H9 (cell line): ENCODE results near the gene UBE2J1. TPM values are rescaled to one million over a fixed set of nuclear protein-coding genes. Genes with fewer than 3 reads are reported as not detected.

Experiments
- DNase-seq: peaks from one replicate; pipeline ENCODE4 v3.0.0-alpha.2; 2017
- H2AFZ ChIP-seq: one replicate; pipeline ENCODE4 v1.6.1; 2013; ENCODE audit warnings: mild to moderate bottlenecking, low read length, control low read depth, moderate library complexity
- H2AK5ac ChIP-seq: 2 replicates; pipeline ENCODE4 v1.6.1; 2013; ENCODE audit warnings: low read length, control low read depth, mixed read lengths; ENCODE audit not compliant: insufficient read length
- H2BK120ac ChIP-seq: one replicate; pipeline ENCODE4 v1.6.1; 2013; ENCODE audit warnings: low read depth, mild to moderate bottlenecking, low read length, control low read depth, inconsistent platforms; ENCODE audit not compliant: poor library complexity, severe bottlenecking
- H2BK12ac ChIP-seq: 2 replicates; pipeline ENCODE4 v1.6.1; 2013; ENCODE audit warnings: low read length, control low read depth, mixed read lengths, low read depth; ENCODE audit not compliant: insufficient read length
- H2BK15ac ChIP-seq: 2 replicates; pipeline ENCODE4 v1.6.1; 2013; ENCODE audit warnings: low read depth, low read length, control low read depth
- H2BK20ac ChIP-seq: one replicate; pipeline ENCODE4 v1.6.1; 2013; ENCODE audit warnings: low read depth, mild to moderate bottlenecking, low read length, control low read depth, inconsistent platforms; ENCODE audit not compliant: poor library complexity, severe bottlenecking
- H2BK5ac ChIP-seq: 2 replicates; pipeline ENCODE4 v1.6.1; 2013; ENCODE audit warnings: low read length, control low read depth, mixed read lengths; ENCODE audit not compliant: insufficient read length
- H3K14ac ChIP-seq: 2 replicates; pipeline ENCODE4 v1.6.1; 2013; ENCODE audit warnings: low read length, control low read depth; ENCODE audit not compliant: insufficient read depth
- H3K18ac ChIP-seq: 2 replicates; pipeline ENCODE4 v1.6.1; 2013; ENCODE audit warnings: low read depth, mild to moderate bottlenecking, mixed read lengths, low read length, control low read depth; ENCODE audit not compliant: insufficient read length
- H3K23ac ChIP-seq: 2 replicates; pipeline ENCODE4 v1.6.1; 2013; ENCODE audit warnings: low read length, control low read depth, mixed read lengths, low read depth; ENCODE audit not compliant: insufficient read length
- H3K23me2 ChIP-seq: 2 replicates; pipeline ENCODE4 v1.6.1; 2013; ENCODE audit warnings: low read depth, mild to moderate bottlenecking, mixed read lengths, low read length, control low read depth; ENCODE audit not compliant: insufficient read length, poor library complexity, severe bottlenecking
- H3K27ac ChIP-seq: 2 replicates; pipeline ENCODE4 v1.5.1; 2013; ENCODE audit warnings: low read length, control low read depth, mixed read lengths, low read depth; ENCODE audit not compliant: insufficient read length
- H3K27me3 ChIP-seq: 2 replicates; pipeline ENCODE4 v1.6.1; 2013; ENCODE audit warnings: low read length, control low read depth, inconsistent platforms; ENCODE audit not compliant: insufficient read depth
- H3K4ac ChIP-seq: 2 replicates; pipeline ENCODE4 v1.6.1; 2013; ENCODE audit warnings: low read depth, mild to moderate bottlenecking, control low read depth, inconsistent platforms, low read length, moderate library complexity
- H3K4me1 ChIP-seq: 2 replicates; pipeline ENCODE4 v1.6.1; 2013; ENCODE audit warnings: low read length, control low read depth, inconsistent platforms; ENCODE audit not compliant: insufficient read depth
- H3K4me2 ChIP-seq: 2 replicates; pipeline ENCODE4 v1.6.1; 2013; ENCODE audit warnings: low read length, control low read depth, mixed read lengths; ENCODE audit not compliant: insufficient read length, insufficient read depth
- H3K56ac ChIP-seq: 2 replicates; pipeline ENCODE4 v1.6.1; 2013; ENCODE audit warnings: low read depth, mild to moderate bottlenecking, mixed read lengths, low read length, control low read depth; ENCODE audit not compliant: insufficient read length
- H3K79me1 ChIP-seq: 2 replicates; pipeline ENCODE4 v1.6.1; 2013; ENCODE audit warnings: low read depth, mild to moderate bottlenecking, moderate library complexity, low read length, control low read depth, inconsistent platforms; ENCODE audit not compliant: insufficient read depth, poor library complexity, severe bottlenecking
- H3K79me2 ChIP-seq: 2 replicates; pipeline ENCODE4 v1.6.1; 2013; ENCODE audit warnings: low read length, control low read depth, inconsistent platforms; ENCODE audit not compliant: insufficient read depth
- H3K9ac ChIP-seq: 2 replicates; pipeline ENCODE4 v1.6.1; 2013; ENCODE audit warnings: low read length, control low read depth, mixed read lengths; ENCODE audit not compliant: insufficient read length; ENCODE audit errors: extremely low read depth
- H3K9me3 ChIP-seq: one replicate; pipeline ENCODE4 v1.6.1; 2013; ENCODE audit warnings: low read depth, low read length, inconsistent platforms; ENCODE audit not compliant: control insufficient read depth
- H3T11ph ChIP-seq: one replicate; pipeline ENCODE4 v1.6.1; 2013; ENCODE audit warnings: mild to moderate bottlenecking, low read length, control low read depth, inconsistent platforms
- H4K20me1 ChIP-seq: one replicate; pipeline ENCODE4 v1.6.1; 2013; ENCODE audit not compliant: control insufficient read depth, insufficient read length, insufficient read depth
- H4K5ac ChIP-seq: 2 replicates; pipeline ENCODE4 v1.6.1; 2013; ENCODE audit warnings: low read depth, mild to moderate bottlenecking, mixed read lengths, low read length, control low read depth; ENCODE audit not compliant: insufficient read length
- H4K8ac ChIP-seq: replicated peaks from 2 replicates; pipeline ENCODE4 v1.6.1; 2013; ENCODE audit warnings: low read length, control low read depth, mixed read lengths, low read depth; ENCODE audit not compliant: insufficient read length
- H4K91ac ChIP-seq: 2 replicates; pipeline ENCODE4 v1.6.1; 2013; ENCODE audit warnings: low read depth, mild to moderate bottlenecking, moderate library complexity, mixed read lengths, low read length, control low read depth; ENCODE audit not compliant: insufficient read length
- H3K27ac Mint-ChIP-seq, 3 experiments: 2 replicates in 2 of 3; 3 replicates in 1 of 3; pipeline ENCODE4 v1.8.0; 2020 to 2021; ENCODE audit warnings: mixed read lengths in 3 of 3, mild to moderate bottlenecking in 1 of 3, moderate library complexity in 1 of 3
- H3K27me3 Mint-ChIP-seq: 2 replicates; pipeline ENCODE4 v1.8.0; 2021; ENCODE audit warnings: low read depth, mild to moderate bottlenecking, moderate library complexity, mixed read lengths
- H3K36me3 Mint-ChIP-seq, 3 experiments: 2 replicates in 2 of 3; 3 replicates in 1 of 3; pipeline ENCODE4 v1.8.0; 2020 to 2021; ENCODE audit warnings: low read depth in 3 of 3, mixed read lengths in 3 of 3; ENCODE audit not compliant: insufficient read depth in 1 of 3
- H3K4me1 Mint-ChIP-seq, 2 experiments: 2 replicates each; pipeline ENCODE4 v1.8.0; 2020; ENCODE audit warnings: mixed read lengths in 2 of 2
- H3K4me3 Mint-ChIP-seq, 2 experiments: 2 replicates in 1 of 2; 3 replicates in 1 of 2; pipeline ENCODE4 v1.8.0; 2020 to 2021; ENCODE audit warnings: mild to moderate bottlenecking in 2 of 2, mixed read lengths in 2 of 2, moderate library complexity in 1 of 2
- H3K9me3 Mint-ChIP-seq, 2 experiments: 2 replicates in 1 of 2; 3 replicates in 1 of 2; pipeline ENCODE4 v1.8.0; 2020; ENCODE audit warnings: mild to moderate bottlenecking in 2 of 2, mixed read lengths in 2 of 2, moderate library complexity in 1 of 2
- WGBS: extraction: QIAGEN DNeasy Blood & Tissue Kit; methylation state at CpG from one replicate; pipeline ENCODE4 v1.1.7; 2013; ENCODE audit warnings: missing lambda C conversion rate, low lambda C conversion rate, mixed read lengths; ENCODE audit not compliant: insufficient read length; ENCODE audit errors: extremely low coverage; 5-methylcytosine and 5-hydroxymethylcytosine counted together
- total RNA-seq: library from RNA; stranded (reverse); gene quantifications from 2 replicates; pipeline ENCODE4 v1.2.1, GENCODE V29; 2021
- TF ChIP-seq, protein P1 (sequence below): fragments of 200-600 bp; sonication (generic); conservative IDR thresholded peaks from 3 replicates; pipeline ENCODE4 v1.8.0; 2021; ENCODE audit warnings: antibody characterized with exemption, mild to moderate bottlenecking

UBE2J1 gene
- total RNA-seq, 1 experiment from 2014 or later = 13.1 TPM

- H3K4me1 Mint-ChIP-seq = peaks cover 18 to 24% of the 10 kb centered on the region in 2 experiments
- WGBS = no CpG with 5 or more reads among the region's 6 CpGs
- H3K27me3 Mint-ChIP-seq = no peaks in the 10 kb centered on the region
- no peak overlapping the region for H2BK5ac ChIP-seq
- no peaks in the 10 kb centered on the region; a peak in 1 of 5 replicates for H3K9me3 Mint-ChIP-seq
- H4K8ac ChIP-seq = no peak overlapping the region
- no peak overlapping the region for H3K9ac ChIP-seq
- no peak for DNase-seq
- no peak overlapping the region for H2AFZ ChIP-seq
- H3K4me3 Mint-ChIP-seq = no peak overlapping the region
- no peak overlapping the region for H2BK120ac ChIP-seq
- no peak overlapping the region for H4K91ac ChIP-seq
- H2AK5ac ChIP-seq = no peak overlapping the region
- H3K9me3 ChIP-seq = no peaks in the 10 kb centered on the region
- H3K79me1 ChIP-seq = no peaks in the 10 kb centered on the region
- TF ChIP-seq, protein P1, sequence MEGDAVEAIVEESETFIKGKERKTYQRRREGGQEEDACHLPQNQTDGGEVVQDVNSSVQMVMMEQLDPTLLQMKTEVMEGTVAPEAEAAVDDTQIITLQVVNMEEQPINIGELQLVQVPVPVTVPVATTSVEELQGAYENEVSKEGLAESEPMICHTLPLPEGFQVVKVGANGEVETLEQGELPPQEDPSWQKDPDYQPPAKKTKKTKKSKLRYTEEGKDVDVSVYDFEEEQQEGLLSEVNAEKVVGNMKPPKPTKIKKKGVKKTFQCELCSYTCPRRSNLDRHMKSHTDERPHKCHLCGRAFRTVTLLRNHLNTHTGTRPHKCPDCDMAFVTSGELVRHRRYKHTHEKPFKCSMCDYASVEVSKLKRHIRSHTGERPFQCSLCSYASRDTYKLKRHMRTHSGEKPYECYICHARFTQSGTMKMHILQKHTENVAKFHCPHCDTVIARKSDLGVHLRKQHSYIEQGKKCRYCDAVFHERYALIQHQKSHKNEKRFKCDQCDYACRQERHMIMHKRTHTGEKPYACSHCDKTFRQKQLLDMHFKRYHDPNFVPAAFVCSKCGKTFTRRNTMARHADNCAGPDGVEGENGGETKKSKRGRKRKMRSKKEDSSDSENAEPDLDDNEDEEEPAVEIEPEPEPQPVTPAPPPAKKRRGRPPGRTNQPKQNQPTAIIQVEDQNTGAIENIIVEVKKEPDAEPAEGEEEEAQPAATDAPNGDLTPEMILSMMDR = no peak
- no peaks in the 10 kb centered on the region; a peak in 1 of 7 replicates for H3K36me3 Mint-ChIP-seq
- H3K4me1 ChIP-seq = no peaks in the 10 kb centered on the region
- no peaks in the 10 kb centered on the region for H3K27me3 ChIP-seq
- no peak overlapping the region for H2BK15ac ChIP-seq
- H4K5ac ChIP-seq = no peak overlapping the region
- H2BK12ac ChIP-seq = no peak overlapping the region
- H3K56ac ChIP-seq = no peak overlapping the region
- H3T11ph ChIP-seq = no peak overlapping the region
- H3K79me2 ChIP-seq = no peaks in the 10 kb centered on the region
- H3K23ac ChIP-seq = no peak overlapping the region
- H3K27ac Mint-ChIP-seq = peak overlapping the region in 1 of 3 experiments; percentile 81; a peak in 2 of 7 replicates
- no peak overlapping the region for H3K4me2 ChIP-seq
- no peak overlapping the region for H3K18ac ChIP-seq
- no peak overlapping the region for H2BK20ac ChIP-seq
- H3K27ac ChIP-seq = no peak overlapping the region
- no peak overlapping the region; the same call in 1 of the 2 replicates for H3K14ac ChIP-seq
- H3K23me2 ChIP-seq = no peaks in the 10 kb centered on the region
- no peaks in the 10 kb centered on the region for H4K20me1 ChIP-seq
- no peak overlapping the region for H3K4ac ChIP-seq
Observed at GRCh38 chr6:89286516-89286915, 66.0 kb downstream of the UBE2J1 start.
